NCI-H1694 (cell line): ENCODE measurements around the gene ACOX1.

Source experiments
- DNase-seq: peaks from one replicate; lab custom pipeline; 2025; lab: John Stamatoyannopoulos, UW

ACOX1 gene

DNA sequence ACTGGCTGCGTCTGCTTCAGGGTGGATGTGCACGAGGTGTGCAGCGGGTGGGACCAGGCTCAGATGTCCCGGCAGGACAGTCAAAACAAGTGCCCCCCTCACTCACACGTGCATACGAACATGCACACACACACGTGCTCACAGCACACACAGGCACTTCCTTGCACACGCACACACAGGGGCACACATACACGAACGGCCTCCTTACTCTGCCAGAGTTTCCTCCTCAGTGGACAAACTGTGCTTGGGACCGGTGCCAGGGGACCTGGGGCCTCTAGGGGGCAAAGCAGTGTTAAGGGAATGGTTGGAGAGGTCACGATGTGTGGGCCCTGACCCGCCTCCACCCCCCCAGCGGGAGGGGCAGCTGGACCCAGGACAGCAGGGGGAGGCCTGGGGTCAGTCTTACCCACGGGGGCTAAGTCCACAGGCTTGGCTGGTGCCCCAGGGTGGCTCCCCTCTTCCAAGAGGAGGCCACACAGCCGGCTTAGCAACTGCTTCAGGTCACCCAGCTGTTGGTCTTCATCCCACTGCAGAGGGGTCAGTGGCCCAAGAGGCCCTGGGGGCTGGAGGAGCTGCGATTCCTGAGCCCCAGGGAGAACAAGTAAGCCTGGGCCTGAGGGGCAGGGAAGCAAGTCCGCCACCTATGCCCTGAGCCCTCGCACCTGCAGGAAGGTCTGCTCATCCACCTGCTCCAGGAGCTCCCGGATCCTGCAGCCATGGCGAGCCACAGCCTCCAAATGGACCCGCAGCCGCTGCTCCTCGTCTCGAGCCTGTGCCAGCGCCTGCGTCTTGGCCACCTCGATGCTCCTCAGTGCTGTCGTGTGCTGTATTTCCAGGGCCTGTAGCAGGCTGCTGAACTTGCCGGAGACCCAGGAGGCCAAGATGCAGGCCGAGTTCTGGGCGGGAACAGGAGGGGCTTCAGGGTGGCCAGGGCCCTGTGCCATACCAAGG is 87.1 kb downstream of the ACOX1 start:
- no peak for DNase-seq
